ENCODE data around the gene POU5F1.
"Not testable (repeated sequence)": the region's sequence is repeated elsewhere in the genome, so short reads cannot be mapped to it uniquely, and the experiment has no call there.

- not testable (repeated sequence) for TF ChIP-seq CTCF, POLR2A (IDR thresholded peaks at IDR 0.05)
These were observed 44.7 kb upstream of the POU5F1 start for GRCh38 chr6:31215216-31215615.

All from adrenal gland (tissue), 5 donors.